ENCODE data around the gene CYP26B1.

DNA sequence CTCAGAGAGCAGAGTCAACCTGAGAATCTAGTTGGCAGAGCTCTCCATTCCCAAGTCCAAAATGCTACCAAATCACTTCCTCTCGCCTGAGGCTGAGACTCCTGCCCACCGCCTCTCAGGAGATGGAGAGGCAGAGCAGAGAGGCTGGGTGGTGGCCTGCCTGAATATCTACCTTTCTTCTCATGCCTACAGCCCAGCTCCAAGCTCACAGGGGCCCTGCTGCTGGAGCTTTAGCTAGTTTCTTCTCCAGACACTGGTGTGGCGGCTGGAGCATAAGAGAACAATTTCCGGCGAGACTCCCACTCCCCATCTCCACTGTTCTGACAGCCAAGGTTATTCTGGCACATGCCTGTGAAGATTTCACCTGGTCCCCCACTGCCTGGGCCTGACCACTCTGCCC lies 8.1 kb upstream of the CYP26B1 start:
- TF ChIP-seq, protein P1, sequence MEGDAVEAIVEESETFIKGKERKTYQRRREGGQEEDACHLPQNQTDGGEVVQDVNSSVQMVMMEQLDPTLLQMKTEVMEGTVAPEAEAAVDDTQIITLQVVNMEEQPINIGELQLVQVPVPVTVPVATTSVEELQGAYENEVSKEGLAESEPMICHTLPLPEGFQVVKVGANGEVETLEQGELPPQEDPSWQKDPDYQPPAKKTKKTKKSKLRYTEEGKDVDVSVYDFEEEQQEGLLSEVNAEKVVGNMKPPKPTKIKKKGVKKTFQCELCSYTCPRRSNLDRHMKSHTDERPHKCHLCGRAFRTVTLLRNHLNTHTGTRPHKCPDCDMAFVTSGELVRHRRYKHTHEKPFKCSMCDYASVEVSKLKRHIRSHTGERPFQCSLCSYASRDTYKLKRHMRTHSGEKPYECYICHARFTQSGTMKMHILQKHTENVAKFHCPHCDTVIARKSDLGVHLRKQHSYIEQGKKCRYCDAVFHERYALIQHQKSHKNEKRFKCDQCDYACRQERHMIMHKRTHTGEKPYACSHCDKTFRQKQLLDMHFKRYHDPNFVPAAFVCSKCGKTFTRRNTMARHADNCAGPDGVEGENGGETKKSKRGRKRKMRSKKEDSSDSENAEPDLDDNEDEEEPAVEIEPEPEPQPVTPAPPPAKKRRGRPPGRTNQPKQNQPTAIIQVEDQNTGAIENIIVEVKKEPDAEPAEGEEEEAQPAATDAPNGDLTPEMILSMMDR (IDR thresholded peaks at IDR 0.05; ENCODE audit: borderline replicate concordance, extremely low read depth, low read length, poor library complexity, severe bottlenecking) = no peak
- TF ChIP-seq EZH2 (IDR thresholded peaks at IDR 0.05; ENCODE audit: borderline replicate concordance, low read depth, low read length, severe bottlenecking) = no peak

All from DND-41 (cell line).